ENCODE measurements around the gene USP34.
"Not testable (repeated sequence)": the region's sequence is repeated elsewhere in the genome, so short reads cannot be mapped to it uniquely, and the experiment has no call there.

The USP34 gene

GRCh38 chr2:61238219-61239012 lies 232.5 kb downstream of the USP34 start:
- H3K36me3 ChIP-seq (replicated peaks), result peaks cover 9% of the 10 kb centered on the region; the same call in 1 of the 2 replicates
- in situ Hi-C loops (cut with MboI; ENCODE audit: low sequenced_read_pairs), result no loop called here

GRCh38 chr2:61235716-61236115 lies 235.2 kb downstream of the USP34 start:
- in situ Hi-C loops (cut with MboI; ENCODE audit: low sequenced_read_pairs), result no loop called here
- Histone ChIP-seq H3K9me3 (no peaks in the 10 kb centered on the region), H3K4me3 (no peak overlapping the region), H3K36me3 (replicated peaks) (0 out of 2 replicates have a peak, but pooled peaks cover 5% of the 10 kb centered on the region), H3K4me1 (peaks cover 3% of the 10 kb centered on the region), H3K27me3 (ENCODE audit: low read depth) (no peaks in the 10 kb centered on the region)
- DNase-seq (ENCODE audit: low spot score in 2 of 2), result no peak

More at GRCh38 chr2:61238219-61239012, 232.5 kb downstream of the USP34 start:
- no peak overlapping the region for H3K4me3 ChIP-seq
- no peak for DNase-seq (ENCODE audit: low spot score in 2 of 2)
- no peaks in the 10 kb centered on the region for H3K27me3 ChIP-seq (ENCODE audit: low read depth)
- no peaks in the 10 kb centered on the region for H3K9me3 ChIP-seq
- H3K4me1 ChIP-seq, result peaks cover 8% of the 10 kb centered on the region

GRCh38 chr2:61233581-61233980 lies 237.3 kb downstream of the USP34 start:
- Histone ChIP-seq H3K9me3 (no peaks in the 10 kb centered on the region), H3K36me3 (replicated peaks) (peaks cover 10% of the 10 kb centered on the region), H3K4me3 (no peak overlapping the region), H3K27me3 (ENCODE audit: low read depth) (no peaks in the 10 kb centered on the region), H3K4me1 (peaks cover 3% of the 10 kb centered on the region)
- in situ Hi-C loops (cut with MboI; ENCODE audit: low sequenced_read_pairs), result no loop called here
- no peak for DNase-seq (ENCODE audit: low spot score in 2 of 2)

GRCh38 chr2:61229936-61230335 lies 241.0 kb downstream of the USP34 start:
- no peaks in the 10 kb centered on the region for H3K27me3 ChIP-seq (ENCODE audit: low read depth)
- H3K36me3 ChIP-seq (replicated peaks), result peaks cover 17% of the 10 kb centered on the region
- peaks cover 3% of the 10 kb centered on the region for H3K4me1 ChIP-seq
- in situ Hi-C loops (cut with MboI; ENCODE audit: low sequenced_read_pairs), result no loop called here
- H3K4me3 ChIP-seq, result no peak overlapping the region
- H3K9me3 ChIP-seq, result no peaks in the 10 kb centered on the region
- DNase-seq (ENCODE audit: low spot score in 2 of 2), result no peak

- peaks cover 21% of the 10 kb centered on the region for H3K36me3 ChIP-seq (replicated peaks)
- H3K9me3 ChIP-seq, result no peaks in the 10 kb centered on the region
- H3K4me1 ChIP-seq, result no peaks in the 10 kb centered on the region
- no peak for DNase-seq (ENCODE audit: low spot score in 2 of 2)
- H3K4me3 ChIP-seq, result no peak overlapping the region
- no peaks in the 10 kb centered on the region for H3K27me3 ChIP-seq (ENCODE audit: low read depth)
- in situ Hi-C loops (cut with MboI; ENCODE audit: low sequenced_read_pairs), result no loop called here
These were observed 248.3 kb downstream of the USP34 start for GRCh38 chr2:61222567-61222966.

- Histone ChIP-seq H3K9me3 (no peaks in the 10 kb centered on the region), H3K4me1 (no peaks in the 10 kb centered on the region), H3K27me3 (ENCODE audit: low read depth) (no peaks in the 10 kb centered on the region), H3K4me3 (no peak overlapping the region), H3K36me3 (replicated peaks) (peaks cover 21% of the 10 kb centered on the region)
- in situ Hi-C loops (cut with MboI; ENCODE audit: low sequenced_read_pairs), result no loop called here
- no peak for DNase-seq (ENCODE audit: low spot score in 2 of 2)
These were observed 249.1 kb downstream of the USP34 start for GRCh38 chr2:61221819-61222218.

- in situ Hi-C loops (cut with MboI; ENCODE audit: low sequenced_read_pairs), result no loop called here
- H3K4me3 ChIP-seq, result no peak overlapping the region
- no peaks in the 10 kb centered on the region for H3K9me3 ChIP-seq
- peaks cover 21% of the 10 kb centered on the region for H3K36me3 ChIP-seq (replicated peaks)
- no peaks in the 10 kb centered on the region for H3K27me3 ChIP-seq (ENCODE audit: low read depth)
- no peaks in the 10 kb centered on the region for H3K4me1 ChIP-seq
- no peak for DNase-seq (ENCODE audit: low spot score in 2 of 2)
These were observed 250.1 kb downstream of the USP34 start for GRCh38 chr2:61220768-61221167.

- peaks cover 19% of the 10 kb centered on the region for H3K36me3 ChIP-seq (replicated peaks)
- H3K27me3 ChIP-seq (ENCODE audit: low read depth), result no peaks in the 10 kb centered on the region
- in situ Hi-C loops (cut with MboI; ENCODE audit: low sequenced_read_pairs), result no loop called here
These were observed 252.1 kb downstream of the USP34 start for GRCh38 chr2:61218817-61219170.

GRCh38 chr2:61218076-61218816 lies 252.6 kb downstream of the USP34 start:
- no peak for DNase-seq (ENCODE audit: low spot score in 2 of 2)
- Histone ChIP-seq H3K36me3 (replicated peaks) (peaks cover 17% of the 10 kb centered on the region), H3K27me3 (ENCODE audit: low read depth) (no peaks in the 10 kb centered on the region), H3K9me3 (no peaks in the 10 kb centered on the region), H3K4me1 (no peaks in the 10 kb centered on the region), H3K4me3 (no peak overlapping the region)
- in situ Hi-C loops (cut with MboI; ENCODE audit: low sequenced_read_pairs), result no loop called here

More at GRCh38 chr2:61218817-61219170, 252.1 kb downstream of the USP34 start:
- Histone ChIP-seq H3K9me3 (no peaks in the 10 kb centered on the region), H3K4me1 (no peaks in the 10 kb centered on the region), H3K4me3 (no peak overlapping the region)
- no peak for DNase-seq (ENCODE audit: low spot score in 2 of 2)

- H3K27me3 ChIP-seq (ENCODE audit: low read depth), result no peaks in the 10 kb centered on the region; the same call in 1 of the 2 replicates
- no peak for DNase-seq (ENCODE audit: low spot score in 2 of 2)
- no peaks in the 10 kb centered on the region for H3K9me3 ChIP-seq
- peaks cover 27% of the 10 kb centered on the region for H3K36me3 ChIP-seq (replicated peaks)
- H3K4me1 ChIP-seq, result no peaks in the 10 kb centered on the region
- H3K4me3 ChIP-seq, result no peak overlapping the region
- in situ Hi-C loops (cut with MboI; ENCODE audit: low sequenced_read_pairs), result no loop called here
These were observed 256.7 kb downstream of the USP34 start for GRCh38 chr2:61214171-61214570.

GRCh38 chr2:61210332-61210981 lies 260.4 kb downstream of the USP34 start:
- in situ Hi-C loops (cut with MboI; ENCODE audit: low sequenced_read_pairs), result no loop called here
- H3K9me3 ChIP-seq, result no peaks in the 10 kb centered on the region
- no peak for DNase-seq (ENCODE audit: low spot score in 2 of 2)
- peaks cover 46% of the 10 kb centered on the region for H3K36me3 ChIP-seq (replicated peaks)
- H3K27me3 ChIP-seq (ENCODE audit: low read depth), result no peaks in the 10 kb centered on the region; the same call in 1 of the 2 replicates
- H3K4me1 ChIP-seq, result no peaks in the 10 kb centered on the region
- H3K4me3 ChIP-seq, result no peak overlapping the region

GRCh38 chr2:61205132-61205531 lies 265.8 kb downstream of the USP34 start:
- Histone ChIP-seq H3K4me1 (no peaks in the 10 kb centered on the region), H3K36me3 (replicated peaks) (peaks cover 43% of the 10 kb centered on the region), H3K9me3 (no peaks in the 10 kb centered on the region), H3K4me3 (no peak overlapping the region), H3K27me3 (ENCODE audit: low read depth) (no peaks in the 10 kb centered on the region; the same call in 1 of the 2 replicates)
- in situ Hi-C loops (cut with MboI; ENCODE audit: low sequenced_read_pairs), result no loop called here
- no peak for DNase-seq (ENCODE audit: low spot score in 2 of 2)

- no peak overlapping the region for H3K4me3 ChIP-seq
- peaks cover 3% of the 10 kb centered on the region for H3K36me3 ChIP-seq (replicated peaks)
- H3K4me1 ChIP-seq, result no peaks in the 10 kb centered on the region
- in situ Hi-C loops (cut with MboI; ENCODE audit: low sequenced_read_pairs), result no loop called here
- no peaks in the 10 kb centered on the region for H3K9me3 ChIP-seq
- H3K27me3 ChIP-seq (ENCODE audit: low read depth), result no peaks in the 10 kb centered on the region
- DNase-seq (ENCODE audit: low spot score in 2 of 2), result no peak
These were observed 274.2 kb downstream of the USP34 start for GRCh38 chr2:61196671-61197070.

GRCh38 chr2:61194646-61195045 lies 276.2 kb downstream of the USP34 start:
- H3K9me3 ChIP-seq; in situ Hi-C loops (cut with MboI; ENCODE audit: low sequenced_read_pairs); H3K4me3 ChIP-seq; DNase-seq (ENCODE audit: low spot score in 2 of 2); H3K27me3 ChIP-seq (ENCODE audit: low read depth); H3K4me1 ChIP-seq: not testable (repeated sequence)
- H3K36me3 ChIP-seq (replicated peaks), result peaks cover 15% of the 10 kb centered on the region
